NCI-H2107 (cell line): ENCODE measurements around the gene CCDC149.

Experiments
- DNase-seq: peaks from one replicate; lab custom pipeline; 2025; lab: John Stamatoyannopoulos, UW

Gene CCDC149

DNA sequence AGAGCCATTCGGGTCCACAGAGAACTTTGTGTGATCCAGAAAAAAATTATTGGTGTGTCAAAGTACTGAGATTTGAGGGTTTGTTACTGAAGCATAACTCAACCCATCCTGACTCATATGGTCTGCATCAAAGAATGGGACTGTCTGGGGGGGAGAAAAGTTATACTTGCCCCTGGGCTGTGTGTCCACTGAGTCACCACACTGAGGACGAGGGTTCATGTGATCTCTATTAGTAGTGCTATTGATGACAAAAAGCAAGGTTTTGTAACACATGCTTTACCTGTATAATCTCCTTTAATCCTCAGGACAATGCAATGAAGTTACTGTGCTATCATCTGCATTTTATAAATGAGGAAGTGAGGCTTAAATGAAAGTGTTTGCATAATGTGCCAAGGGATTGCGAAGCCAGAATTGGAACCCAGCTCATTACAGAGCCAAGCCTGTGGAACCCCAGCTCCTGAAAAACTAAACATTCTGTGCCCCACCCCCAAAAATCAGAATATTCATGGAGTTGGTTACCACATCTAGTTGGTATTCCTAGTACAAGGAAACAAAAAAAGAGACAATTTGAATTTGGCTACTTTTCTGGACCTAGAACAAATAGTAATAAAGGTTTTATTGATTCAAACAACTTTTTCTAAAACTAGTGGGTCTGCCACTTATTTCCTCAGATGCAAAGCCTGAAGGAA is 31.2 kb downstream of the CCDC149 start:
- DNase-seq, result no peak

GRCh38 chr4:24880186-24880585 is 32.7 kb downstream of the CCDC149 start:
- DNase-seq, result no peak

GRCh38 chr4:24878636-24879016 is 34.2 kb downstream of the CCDC149 start:
- no peak for DNase-seq

- DNase-seq, result no peak
Observed at GRCh38 chr4:24877868-24878635, 34.8 kb downstream of the CCDC149 start.

DNA sequence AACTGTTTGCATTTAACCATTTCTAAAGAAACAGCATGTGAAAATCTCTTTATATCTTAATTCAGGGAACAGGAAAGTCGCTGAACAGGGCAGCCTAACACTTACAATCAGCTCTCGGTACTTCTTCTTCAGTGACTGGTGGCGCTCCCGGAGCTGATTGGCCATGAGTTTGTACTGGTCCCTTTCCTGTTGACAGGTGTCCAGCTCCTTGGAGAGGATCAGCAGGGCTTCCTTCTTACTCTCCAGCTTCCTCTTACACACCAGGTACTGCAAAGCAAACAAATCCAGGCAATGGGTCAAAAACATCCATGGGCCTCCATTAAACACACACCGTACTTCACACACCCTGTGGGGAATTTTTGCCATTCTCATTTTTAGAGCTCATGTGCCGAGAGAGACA is 36.4 kb downstream of the CCDC149 start:
- DNase-seq, result no peak

- DNase-seq, result no peak
Observed at GRCh38 chr4:24872720-24873119, 40.1 kb downstream of the CCDC149 start.

DNA sequence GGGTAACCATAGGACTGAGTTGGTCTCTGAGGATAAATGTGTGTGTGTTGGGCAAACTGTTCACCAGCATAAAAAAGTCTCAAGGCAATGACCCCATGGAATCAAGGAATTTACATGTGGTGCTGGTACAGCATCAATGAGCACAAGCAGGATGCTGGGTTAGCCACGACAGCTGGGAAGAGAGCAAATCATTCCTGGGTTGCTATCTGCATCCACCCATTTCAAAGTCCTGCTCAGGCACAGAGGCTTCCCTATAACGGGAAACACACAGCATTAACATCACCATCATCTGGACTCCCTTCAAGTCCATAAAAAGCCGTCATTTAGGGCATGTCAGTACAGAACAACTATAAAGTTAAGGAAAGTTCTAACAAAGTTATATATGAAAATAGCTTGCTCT is 41.6 kb downstream of the CCDC149 start:
- no peak for DNase-seq

DNA sequence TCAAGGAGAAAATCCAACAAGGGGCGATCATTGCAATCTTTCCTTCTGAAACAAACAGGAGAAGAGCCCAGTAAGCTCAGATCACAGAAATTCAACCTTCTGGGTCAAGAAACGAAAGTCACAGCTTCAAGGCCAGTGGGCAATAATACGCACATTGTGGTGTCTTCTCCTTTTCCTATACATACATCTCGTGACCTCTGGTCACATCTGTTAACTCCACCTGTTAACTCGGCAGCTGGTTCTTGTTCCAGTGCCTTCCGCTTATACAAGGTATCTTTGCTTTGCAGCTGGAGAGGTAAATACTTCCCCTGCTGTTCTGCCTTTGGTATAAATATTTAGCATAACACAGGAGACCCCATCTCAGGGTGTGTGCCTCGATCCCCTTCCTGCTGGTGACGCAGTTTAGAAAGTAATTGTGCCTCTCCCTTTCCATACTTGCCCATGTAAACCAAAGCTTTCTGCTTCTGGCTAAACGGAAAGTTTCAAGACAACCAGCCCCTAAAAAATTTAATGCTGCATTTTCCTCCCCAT is 45.0 kb downstream of the CCDC149 start:
- DNase-seq, result no peak

- DNase-seq, result no peak
Observed at GRCh38 chr4:24867251-24867650, 45.6 kb downstream of the CCDC149 start.

DNA sequence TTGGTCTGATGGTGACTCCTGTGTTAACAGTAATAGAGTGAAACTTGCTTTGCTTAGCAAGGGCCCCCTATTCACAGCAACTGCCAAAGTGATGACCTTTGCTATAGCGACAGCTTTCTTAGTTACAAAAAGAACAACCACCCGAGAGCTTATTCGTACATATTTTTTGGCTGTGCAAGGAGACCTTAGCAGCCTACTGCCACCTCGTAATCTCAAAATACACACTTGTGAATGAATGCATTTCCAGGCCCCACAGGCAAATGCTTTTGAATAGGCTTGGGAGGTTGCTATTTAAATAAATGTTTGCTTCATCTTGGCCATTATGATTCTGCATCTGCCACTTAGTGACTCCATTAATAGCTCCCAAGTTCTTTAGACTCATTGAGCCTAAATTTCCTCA is 47.4 kb downstream of the CCDC149 start:
- DNase-seq, result no peak

- no peak for DNase-seq
Observed at GRCh38 chr4:24863799-24864198, 49.0 kb downstream of the CCDC149 start.

GRCh38 chr4:24862073-24862751 is 50.6 kb downstream of the CCDC149 start:
- no peak for DNase-seq

DNA sequence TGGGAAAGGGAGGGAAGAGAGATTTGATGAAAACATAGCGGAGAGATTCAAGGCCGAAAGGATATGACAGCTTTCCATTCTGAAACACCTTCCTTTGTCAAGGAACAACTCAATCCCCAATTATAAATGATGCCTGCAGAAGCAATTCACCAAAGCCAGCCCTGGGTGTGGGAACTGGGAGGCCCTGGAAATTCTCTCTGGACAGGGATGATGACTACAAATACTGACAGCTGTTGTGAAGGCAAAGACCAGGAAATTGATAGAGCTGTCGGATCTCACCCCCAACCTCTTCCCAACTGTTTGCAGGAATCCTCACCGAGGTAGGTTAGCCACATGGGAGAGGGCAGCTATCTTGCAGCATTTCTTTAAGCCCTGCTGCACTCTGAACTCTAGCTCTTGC is 54.3 kb downstream of the CCDC149 start:
- DNase-seq, result no peak

- no peak for DNase-seq
Observed at GRCh38 chr4:24858026-24858425, 54.8 kb downstream of the CCDC149 start.

DNA sequence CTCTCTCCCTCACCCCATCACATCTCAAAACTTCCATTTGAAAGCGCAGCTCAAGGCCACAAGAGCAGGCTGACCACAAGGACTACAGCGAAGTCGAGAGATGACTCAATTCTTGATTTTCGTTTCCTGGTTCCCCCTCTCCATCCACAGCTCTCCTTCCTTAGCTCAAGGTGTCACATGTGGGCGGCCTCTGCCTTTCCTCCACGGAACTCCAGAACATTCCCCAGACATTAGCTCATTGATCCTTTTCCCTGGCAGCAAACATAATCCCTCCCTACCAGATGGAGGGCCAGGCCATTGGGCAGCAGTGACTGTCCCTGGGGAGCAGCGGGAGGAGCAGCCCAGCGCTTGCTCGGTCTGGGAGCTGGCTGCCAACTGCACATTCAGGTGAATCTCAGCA is 56.3 kb downstream of the CCDC149 start:
- no peak for DNase-seq

GRCh38 chr4:24855741-24856140 is 57.1 kb downstream of the CCDC149 start:
- no peak for DNase-seq

- no peak for DNase-seq
Observed at GRCh38 chr4:24853142-24853541, 59.7 kb downstream of the CCDC149 start.

- DNase-seq, result no peak
Observed at GRCh38 chr4:24850674-24851073, 62.2 kb downstream of the CCDC149 start.

GRCh38 chr4:24849756-24850155 is 63.1 kb downstream of the CCDC149 start:
- DNase-seq, result no peak

GRCh38 chr4:24849351-24849750 is 63.5 kb downstream of the CCDC149 start:
- DNase-seq, result no peak

DNA sequence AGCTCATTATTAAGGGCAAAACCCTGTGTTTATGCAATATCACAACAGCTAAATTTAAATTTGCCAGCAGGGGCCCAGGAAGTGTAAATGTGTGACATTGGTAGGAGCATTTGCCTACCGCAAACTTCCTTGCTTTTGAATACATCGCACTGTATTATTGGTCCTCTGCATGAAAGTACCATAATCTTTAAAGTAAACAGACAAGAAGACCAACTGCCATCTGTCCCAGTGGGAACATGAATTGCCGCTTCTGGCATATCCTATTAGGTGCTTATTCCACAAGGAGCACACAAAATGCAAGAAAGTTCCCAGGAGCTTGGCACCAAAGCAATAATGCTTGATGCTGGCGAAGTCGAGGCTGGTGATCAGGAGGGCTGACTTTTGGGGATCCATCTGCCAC is 66.1 kb downstream of the CCDC149 start:
- DNase-seq, result no peak

- no peak for DNase-seq
Observed at GRCh38 chr4:24845902-24846301, 66.9 kb downstream of the CCDC149 start.

DNA sequence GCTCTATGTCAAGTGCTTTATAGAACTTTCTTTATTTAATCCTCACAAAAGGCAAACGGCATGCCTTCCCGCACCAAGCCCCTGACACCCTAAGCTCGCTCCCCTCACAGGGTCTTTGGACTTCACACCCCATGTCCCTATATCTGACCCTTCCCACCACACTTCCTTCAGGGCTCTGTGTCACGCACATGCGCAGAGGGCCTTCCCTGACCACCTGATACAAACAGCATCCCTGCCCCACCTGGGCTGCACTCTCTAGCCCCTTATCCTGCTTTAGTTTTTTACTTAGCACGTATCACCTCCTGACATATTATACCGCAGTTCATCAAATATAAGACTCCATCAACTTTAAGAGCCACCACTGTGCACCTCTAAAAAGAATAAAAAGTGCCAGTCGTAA is 67.7 kb downstream of the CCDC149 start:
- DNase-seq, result no peak
